ENCODE results near the gene FAF2.

- TF ChIP-seq CTCF (IDR thresholded peaks at IDR 0.05) (no peak), ZNF263 (CRISPR knock-in tag; IDR thresholded peaks at IDR 0.05; ENCODE audit: low read depth) (no peak), CBFB (CRISPR knock-in tag; IDR thresholded peaks at IDR 0.05; ENCODE audit: low read depth) (no peak), NR1H2 (CRISPR knock-in tag; IDR thresholded peaks at IDR 0.05) (no peak), ERG (CRISPR knock-in tag; IDR thresholded peaks at IDR 0.05) (no peak)
- TF ChIP-seq, protein P1, sequence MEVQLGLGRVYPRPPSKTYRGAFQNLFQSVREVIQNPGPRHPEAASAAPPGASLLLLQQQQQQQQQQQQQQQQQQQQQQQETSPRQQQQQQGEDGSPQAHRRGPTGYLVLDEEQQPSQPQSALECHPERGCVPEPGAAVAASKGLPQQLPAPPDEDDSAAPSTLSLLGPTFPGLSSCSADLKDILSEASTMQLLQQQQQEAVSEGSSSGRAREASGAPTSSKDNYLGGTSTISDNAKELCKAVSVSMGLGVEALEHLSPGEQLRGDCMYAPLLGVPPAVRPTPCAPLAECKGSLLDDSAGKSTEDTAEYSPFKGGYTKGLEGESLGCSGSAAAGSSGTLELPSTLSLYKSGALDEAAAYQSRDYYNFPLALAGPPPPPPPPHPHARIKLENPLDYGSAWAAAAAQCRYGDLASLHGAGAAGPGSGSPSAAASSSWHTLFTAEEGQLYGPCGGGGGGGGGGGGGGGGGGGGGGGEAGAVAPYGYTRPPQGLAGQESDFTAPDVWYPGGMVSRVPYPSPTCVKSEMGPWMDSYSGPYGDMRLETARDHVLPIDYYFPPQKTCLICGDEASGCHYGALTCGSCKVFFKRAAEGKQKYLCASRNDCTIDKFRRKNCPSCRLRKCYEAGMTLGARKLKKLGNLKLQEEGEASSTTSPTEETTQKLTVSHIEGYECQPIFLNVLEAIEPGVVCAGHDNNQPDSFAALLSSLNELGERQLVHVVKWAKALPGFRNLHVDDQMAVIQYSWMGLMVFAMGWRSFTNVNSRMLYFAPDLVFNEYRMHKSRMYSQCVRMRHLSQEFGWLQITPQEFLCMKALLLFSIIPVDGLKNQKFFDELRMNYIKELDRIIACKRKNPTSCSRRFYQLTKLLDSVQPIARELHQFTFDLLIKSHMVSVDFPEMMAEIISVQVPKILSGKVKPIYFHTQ (CRISPR knock-in tag; IDR thresholded peaks at IDR 0.05), result no peak
Measured at GRCh38 chr5:176542596-176543427, 94.6 kb downstream of the FAF2 start.
